Naive thymus-derived CD8-positive, alpha-beta T cell (primary cell): ENCODE data around the gene PLAGL1. TPM values are rescaled to one million over a fixed set of nuclear protein-coding genes. Genes with fewer than 3 reads are reported as not detected.
A peak's percentile ranks its signal among the peaks of the same experiment; 100 is the strongest.

Experiments used
- ATAC-seq, 2 donors: fragments of 150-1000 bp; cut with Tn5 transposase in 1 of 2; sonication (Bioruptor Pico), chemical (Tn5 transposase) in 1 of 2; 1 replicate in 1 of 2; 2 replicates in 1 of 2; pipeline ENCODE4 v1.10.0; 2021; ENCODE audit warnings: mild to moderate bottlenecking in 2 of 2, moderate library complexity in 2 of 2
- POLR2A ChIA-PET: fragments of 350-600 bp; sonication (Branson Sonifier 250); formaldehyde crosslinking; loops from one replicate; lab custom pipeline; 2021; ENCODE audit warnings: antibody characterized with exemption; lab: Charles Lee
- DNase-seq, 10 donors: peaks; one replicate each; pipeline versions ENCODE4 v3.0.0 to v3.0.0-alpha.2; 2020 to 2022
- H3K27ac Mint-ChIP-seq, 10 donors: one replicate each; pipeline ENCODE4 v1.8.0; 2020 to 2022; ENCODE audit warnings: mild to moderate bottlenecking in 10 of 10, mixed read lengths in 10 of 10, moderate library complexity in 4 of 10, inconsistent platforms in 1 of 10
- H3K27me3 Mint-ChIP-seq, 5 donors: one replicate each; pipeline ENCODE4 v1.8.0; 2021 to 2022; ENCODE audit warnings: mixed read lengths in 5 of 5
- H3K36me3 Mint-ChIP-seq, 3 donors: one replicate each; pipeline ENCODE4 v1.8.0; 2020 to 2022; ENCODE audit warnings: mixed read lengths in 3 of 3, mild to moderate bottlenecking in 2 of 3, inconsistent platforms in 1 of 3
- H3K4me1 Mint-ChIP-seq, 4 donors: one replicate each; pipeline ENCODE4 v1.8.0; 2021 to 2022; ENCODE audit warnings: mixed read lengths in 4 of 4
- H3K4me3 Mint-ChIP-seq, 10 donors: one replicate each; pipeline ENCODE4 v1.8.0; 2020 to 2022; ENCODE audit warnings: mild to moderate bottlenecking in 10 of 10, mixed read lengths in 10 of 10, moderate library complexity in 6 of 10, inconsistent platforms in 1 of 10
- H3K9me3 Mint-ChIP-seq, 9 donors: one replicate each; pipeline ENCODE4 v1.8.0; 2020 to 2022; ENCODE audit warnings: mixed read lengths in 9 of 9, mild to moderate bottlenecking in 3 of 9, inconsistent platforms in 1 of 9, moderate library complexity in 1 of 9
- polyA plus RNA-seq, 3 donors: library from polyadenylated mRNA; unstranded; fragments of 300-500 nt; fragmentation: Illumina TruSeq; gene quantifications; one replicate each; pipeline ENCODE4 v1.2.3, GENCODE V29; 2021
- total RNA-seq, 8 experiments: library from RNA in 2 of 8; stranded (reverse) in 2 of 8; gene quantifications; one replicate each; pipeline ENCODE4 v1.2.3 and lab custom pipeline; 2021 to 2026

The PLAGL1 gene
- total and polyA plus RNA-seq, 5 experiments from 2014 or later, result 2.9 to 8.0 (median 4.9) TPM

DNA sequence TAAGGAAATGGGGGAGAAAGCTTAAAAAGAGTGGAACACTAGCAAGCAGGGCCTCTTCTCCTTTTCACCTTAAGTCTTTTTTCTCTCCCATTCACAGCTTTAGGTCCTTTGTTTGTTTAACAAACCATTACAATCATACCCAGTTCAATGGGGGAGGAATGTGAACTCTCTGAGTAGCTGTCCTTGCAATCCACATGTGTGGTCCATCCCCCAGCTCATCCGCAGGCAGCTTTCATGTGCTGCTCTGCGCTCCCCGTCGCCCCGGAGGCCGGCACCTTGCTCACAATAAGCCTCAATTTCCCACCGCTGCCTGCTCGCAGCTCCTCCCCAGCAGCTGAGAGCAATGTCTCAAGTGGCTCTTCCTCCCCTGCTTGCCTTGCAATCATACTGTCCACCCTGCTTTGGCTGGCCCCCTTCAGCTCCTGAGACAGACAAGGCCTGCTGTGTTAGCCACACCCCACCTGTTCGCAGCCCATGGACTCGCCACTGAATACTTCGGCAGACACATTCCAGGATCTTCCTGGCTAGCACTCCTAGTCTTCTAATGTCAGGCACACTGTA is 49.1 kb downstream of the PLAGL1 start:
- no peaks in the 10 kb centered on the region for H3K9me3 Mint-ChIP-seq
- peaks cover 0 to 2% (median 0%) of the 10 kb centered on the region in 3 donors for H3K36me3 Mint-ChIP-seq
- peak overlapping the region in 1 of 10 donors; percentile 15 for H3K27ac Mint-ChIP-seq
- no peaks in the 10 kb centered on the region for H3K27me3 Mint-ChIP-seq
- DNase-seq (no peak), ATAC-seq (no peak)
- H3K4me1 Mint-ChIP-seq, result no peaks in the 10 kb centered on the region
- H3K4me3 Mint-ChIP-seq, result no peak overlapping the region
- POLR2A ChIA-PET, result no interaction called here

DNA sequence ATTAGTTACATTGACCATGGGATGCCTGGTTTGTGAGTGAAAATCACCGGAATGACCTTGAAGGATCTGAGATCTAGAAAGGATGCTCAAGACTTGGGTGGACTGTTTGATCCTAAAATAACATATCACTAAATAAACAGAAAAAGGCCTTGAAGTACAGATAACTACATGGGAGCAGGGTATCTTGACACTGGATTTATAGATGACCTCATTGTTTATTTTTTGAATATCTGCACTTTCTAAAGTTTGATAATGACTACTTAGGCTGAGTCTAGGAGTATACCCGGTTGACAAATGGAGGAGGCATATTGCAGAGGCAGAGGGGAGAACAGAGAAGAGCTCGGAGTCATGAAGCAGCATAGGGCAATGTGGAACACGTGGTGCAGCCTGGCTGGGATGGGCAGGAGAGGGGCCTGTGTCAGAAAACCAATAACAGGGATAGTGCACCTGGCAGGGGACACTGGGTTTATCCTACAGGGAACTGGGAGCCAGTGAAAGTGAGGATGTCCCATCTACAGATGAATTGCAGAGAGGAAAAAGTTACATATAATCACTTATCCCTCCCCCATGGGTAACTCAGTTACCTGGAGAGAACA is 50.3 kb downstream of the PLAGL1 start:
- Mint-ChIP-seq H3K4me3 (no peak overlapping the region), H3K27me3 (no peaks in the 10 kb centered on the region), H3K9me3 (no peaks in the 10 kb centered on the region), H3K4me1 (no peaks in the 10 kb centered on the region), H3K27ac (no peak overlapping the region), H3K36me3 (no peaks in the 10 kb centered on the region)
- no peak for ATAC-seq
- no peak for DNase-seq
- POLR2A ChIA-PET, result no interaction called here

DNA sequence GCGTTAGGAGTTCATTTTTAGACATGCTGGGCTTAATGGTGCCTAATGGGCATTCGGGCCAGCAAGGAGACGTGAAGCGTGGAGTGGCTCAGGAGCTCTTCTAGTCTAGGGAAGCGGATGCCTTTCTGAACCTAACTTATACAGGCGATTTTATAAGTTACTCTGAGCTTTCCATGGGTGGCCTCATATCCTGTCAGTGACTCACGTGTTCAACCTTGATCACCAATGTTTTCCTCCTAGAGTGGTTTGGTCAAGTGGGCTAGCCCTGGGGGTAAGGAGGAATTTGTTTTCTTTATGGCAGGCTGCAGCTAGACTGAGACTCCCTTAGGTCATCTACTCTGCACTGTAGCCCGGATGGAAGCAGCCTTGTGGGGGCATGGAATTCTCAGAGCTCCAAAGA is 52.1 kb downstream of the PLAGL1 start:
- no peaks in the 10 kb centered on the region for H3K36me3 Mint-ChIP-seq
- no peaks in the 10 kb centered on the region for H3K27me3 Mint-ChIP-seq
- no peak overlapping the region for H3K27ac Mint-ChIP-seq
- ATAC-seq (no peak), DNase-seq (no peak)
- H3K9me3 Mint-ChIP-seq, result no peaks in the 10 kb centered on the region
- no peak overlapping the region for H3K4me3 Mint-ChIP-seq
- no peaks in the 10 kb centered on the region for H3K4me1 Mint-ChIP-seq
- POLR2A ChIA-PET, result no interaction called here

DNA sequence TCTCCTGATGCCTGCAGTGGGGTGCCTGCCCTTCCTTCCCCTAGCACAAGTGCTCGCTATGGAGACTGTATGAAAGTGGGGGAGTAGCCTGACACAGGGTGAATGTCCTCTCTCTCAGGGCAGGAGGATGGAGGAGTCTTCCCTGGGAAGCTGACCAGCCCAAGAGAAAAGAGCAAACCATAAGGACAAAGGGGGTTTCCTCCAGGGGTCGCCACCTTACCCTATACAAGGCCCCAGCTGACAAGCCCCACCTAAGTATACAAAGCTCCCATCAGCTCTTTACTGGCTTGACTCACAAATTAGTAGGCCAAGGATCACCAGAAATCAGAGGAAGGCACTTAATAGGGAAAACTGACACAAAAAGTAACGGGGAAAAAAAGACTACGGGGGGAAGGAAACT is 54.1 kb downstream of the PLAGL1 start:
- Mint-ChIP-seq H3K4me3 (no peak overlapping the region), H3K9me3 (no peaks in the 10 kb centered on the region), H3K27me3 (no peaks in the 10 kb centered on the region), H3K36me3 (no peaks in the 10 kb centered on the region), H3K4me1 (no peaks in the 10 kb centered on the region), H3K27ac (no peak overlapping the region)
- POLR2A ChIA-PET, result no interaction called here
- no peak for DNase-seq
- no peak for ATAC-seq

DNA sequence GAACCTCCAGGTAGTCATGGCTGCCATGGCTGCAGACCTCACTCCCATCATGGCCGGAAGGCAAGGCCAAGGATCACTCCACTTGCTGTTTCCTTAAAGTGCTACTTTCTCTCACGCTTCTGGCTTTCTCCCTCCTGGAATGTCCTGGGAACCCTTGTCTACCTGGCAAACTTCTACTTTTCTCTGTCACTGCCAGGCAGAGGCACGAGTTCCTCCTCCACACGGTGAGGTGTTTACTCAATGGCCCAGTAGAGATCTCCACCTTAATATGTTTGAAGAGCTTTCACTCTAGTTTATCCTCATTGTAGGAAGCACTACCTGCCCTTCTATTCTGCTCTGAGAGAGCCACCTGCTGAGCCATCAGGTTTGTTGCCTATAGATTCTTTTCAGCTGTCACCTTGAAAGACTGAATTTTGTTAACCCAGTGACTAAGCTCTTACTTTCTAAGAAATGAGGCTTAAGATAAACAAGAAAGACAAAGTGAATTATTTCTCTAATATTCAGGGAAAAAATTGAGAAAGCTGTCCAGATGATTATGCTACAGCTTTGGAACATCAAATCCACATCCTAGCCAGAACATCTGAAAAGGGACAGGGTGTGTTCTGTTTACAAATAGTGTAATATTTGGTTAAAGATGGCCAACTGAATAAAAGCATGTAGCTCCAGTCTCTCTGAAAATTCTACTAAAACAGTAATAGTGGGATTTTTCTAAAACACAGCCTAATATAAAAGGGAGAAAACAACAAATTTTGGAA is 54.9 kb downstream of the PLAGL1 start:
- Mint-ChIP-seq H3K27me3 (no peaks in the 10 kb centered on the region), H3K9me3 (no peaks in the 10 kb centered on the region), H3K4me1 (no peaks in the 10 kb centered on the region), H3K36me3 (peaks cover 0 to 3% (median under 1%) of the 10 kb centered on the region in 3 donors), H3K27ac (no peak overlapping the region), H3K4me3 (no peak overlapping the region)
- DNase-seq (no peak), ATAC-seq (no peak)
- POLR2A ChIA-PET, result no interaction called here

DNA sequence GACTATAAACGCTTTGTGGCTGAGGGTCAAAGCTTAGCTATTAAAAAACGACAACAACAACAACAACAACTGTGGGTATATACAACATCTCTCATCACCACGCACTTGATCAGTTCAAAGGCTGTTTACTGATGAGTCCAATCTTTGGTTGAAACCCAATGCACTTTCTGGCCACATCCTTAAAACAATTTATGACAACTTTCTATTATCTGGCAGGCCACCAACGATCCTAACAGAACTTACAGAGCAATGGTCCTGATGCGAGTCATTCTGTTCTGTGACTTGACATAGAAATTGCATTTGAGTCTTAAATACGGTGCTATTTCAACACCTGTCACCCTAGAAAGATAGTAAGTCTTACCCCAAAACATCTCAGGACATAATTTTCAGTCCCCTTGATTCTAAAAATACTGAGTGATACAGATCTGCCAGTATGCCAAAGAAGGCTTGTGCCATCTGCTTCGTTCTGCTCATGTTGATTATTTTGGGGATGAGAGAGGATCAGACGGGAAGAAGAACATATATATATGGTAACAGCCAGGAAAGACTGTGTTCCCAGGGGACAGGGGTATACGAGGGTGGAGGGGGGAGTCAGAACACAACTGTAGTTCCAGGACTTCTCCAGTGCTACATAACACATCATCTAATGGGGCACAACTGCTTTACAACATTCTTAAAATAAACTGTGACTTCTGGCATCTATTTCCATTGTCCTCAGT is 55.8 kb downstream of the PLAGL1 start:
- H3K4me3 Mint-ChIP-seq, result no peak overlapping the region
- no peak for ATAC-seq
- H3K27ac Mint-ChIP-seq, result no peak overlapping the region
- peaks cover 0 to 4% (median 0%) of the 10 kb centered on the region in 9 donors for H3K9me3 Mint-ChIP-seq
- POLR2A ChIA-PET, result no interaction called here
- peaks cover 3 to 5% (median 3%) of the 10 kb centered on the region in 3 donors for H3K36me3 Mint-ChIP-seq
- no peaks in the 10 kb centered on the region for H3K27me3 Mint-ChIP-seq
- no peaks in the 10 kb centered on the region for H3K4me1 Mint-ChIP-seq
- DNase-seq, result no peak

DNA sequence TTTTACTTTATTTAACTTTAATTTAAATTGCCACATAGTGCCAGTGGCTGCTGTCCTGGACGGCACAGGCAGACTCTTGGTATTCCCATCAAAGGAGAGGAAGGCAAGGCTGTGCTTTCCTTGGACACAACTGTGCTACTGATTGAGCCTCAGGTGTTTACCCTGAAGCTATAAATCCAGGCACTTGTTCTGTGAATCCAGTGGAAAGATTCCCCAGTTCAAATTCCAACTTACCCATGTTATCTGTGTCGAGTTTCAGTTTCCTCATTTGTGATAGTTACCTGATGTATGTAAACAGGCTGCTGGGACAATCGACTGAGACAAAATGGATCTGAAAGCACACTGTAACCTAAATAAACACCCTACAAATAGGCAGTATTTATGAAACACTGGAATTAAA is 57.2 kb downstream of the PLAGL1 start:
- Mint-ChIP-seq H3K9me3 (peaks cover 0 to 6% (median 0%) of the 10 kb centered on the region in 9 donors), H3K4me3 (no peak overlapping the region), H3K27ac (no peak overlapping the region), H3K36me3 (peaks cover 3 to 9% (median 5%) of the 10 kb centered on the region in 3 donors), H3K4me1 (no peaks in the 10 kb centered on the region), H3K27me3 (no peaks in the 10 kb centered on the region)
- ATAC-seq (no peak), DNase-seq (no peak)
- POLR2A ChIA-PET, result no interaction called here

DNA sequence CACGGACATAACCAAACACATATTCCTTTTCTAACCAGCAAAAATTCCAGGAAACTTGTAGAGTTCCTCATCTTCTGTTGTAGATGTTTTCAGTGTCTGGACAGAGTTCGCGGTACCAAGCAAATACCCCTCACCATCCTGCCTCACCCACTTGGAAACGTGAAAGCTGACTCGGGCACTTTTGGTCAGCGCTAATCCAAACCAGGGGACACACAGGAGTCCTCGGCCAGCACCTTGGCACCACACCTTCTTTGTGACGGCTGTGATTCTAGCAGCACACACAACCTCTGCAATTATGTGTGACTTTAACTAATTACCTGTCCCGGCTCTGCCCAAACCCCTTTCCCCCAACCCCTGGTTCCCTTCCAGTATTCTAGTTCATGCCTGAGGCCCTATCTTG is 58.1 kb downstream of the PLAGL1 start:
- Mint-ChIP-seq H3K36me3 (peaks cover 3 to 9% (median 5%) of the 10 kb centered on the region in 3 donors), H3K27ac (no peak overlapping the region), H3K27me3 (no peaks in the 10 kb centered on the region), H3K4me1 (no peaks in the 10 kb centered on the region), H3K4me3 (no peak overlapping the region), H3K9me3 (peaks cover 0 to 6% (median 0%) of the 10 kb centered on the region in 9 donors)
- ATAC-seq (no peak), DNase-seq (no peak)
- POLR2A ChIA-PET, result no interaction called here

DNA sequence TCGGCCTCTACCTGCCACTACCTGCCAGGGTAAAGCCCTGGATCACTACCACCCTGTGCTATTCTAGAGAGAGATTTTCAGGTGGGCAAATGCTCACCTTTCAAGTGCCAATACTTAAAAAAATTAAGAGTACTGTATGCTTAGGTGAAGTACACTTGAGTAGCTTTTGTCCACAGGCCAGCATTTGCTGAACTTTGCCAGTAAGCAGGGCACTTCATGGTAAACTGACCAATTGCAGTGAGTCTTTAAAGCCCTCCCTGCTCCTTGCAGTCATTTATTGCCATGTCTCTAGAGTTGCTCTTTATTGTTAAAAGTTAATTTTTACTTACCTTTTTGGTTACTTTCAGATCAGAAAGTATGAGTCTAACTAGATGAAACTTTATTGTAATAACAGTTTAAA is 58.5 kb downstream of the PLAGL1 start:
- Mint-ChIP-seq H3K36me3 (peaks cover 3 to 9% (median 5%) of the 10 kb centered on the region in 3 donors), H3K9me3 (peaks cover 0 to 6% (median 0%) of the 10 kb centered on the region in 9 donors), H3K27me3 (no peaks in the 10 kb centered on the region), H3K4me3 (no peak overlapping the region), H3K4me1 (no peaks in the 10 kb centered on the region), H3K27ac (no peak overlapping the region)
- DNase-seq (no peak), ATAC-seq (no peak)
- POLR2A ChIA-PET, result no interaction called here

DNA sequence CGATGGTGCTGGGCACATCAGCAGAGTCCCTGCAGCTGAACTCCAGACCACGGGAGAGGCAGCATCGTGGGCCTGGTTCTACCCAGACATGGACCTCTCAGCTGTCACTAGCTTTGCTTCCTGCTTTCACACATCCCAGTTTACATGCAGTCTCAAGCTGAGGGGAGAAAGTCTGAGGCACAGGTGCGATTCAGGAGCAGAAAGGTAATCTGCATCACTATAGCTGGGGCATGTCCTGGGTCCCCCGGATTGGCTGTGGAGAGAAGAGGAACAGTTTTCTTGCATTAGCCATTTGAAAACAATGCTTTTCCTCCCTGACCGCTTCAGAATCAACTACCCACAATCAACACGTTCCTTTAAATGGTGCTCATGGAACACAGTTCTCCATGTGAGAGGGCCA is 59.9 kb downstream of the PLAGL1 start:
- Mint-ChIP-seq H3K9me3 (peaks cover 0 to 6% (median 0%) of the 10 kb centered on the region in 9 donors), H3K36me3 (peaks cover 3 to 9% (median 5%) of the 10 kb centered on the region in 3 donors), H3K4me1 (no peaks in the 10 kb centered on the region), H3K27ac (peak overlapping the region in 1 of 10 donors; percentile 53), H3K27me3 (no peaks in the 10 kb centered on the region), H3K4me3 (no peak overlapping the region)
- POLR2A ChIA-PET, result no interaction called here
- no peak for DNase-seq
- no peak for ATAC-seq

DNA sequence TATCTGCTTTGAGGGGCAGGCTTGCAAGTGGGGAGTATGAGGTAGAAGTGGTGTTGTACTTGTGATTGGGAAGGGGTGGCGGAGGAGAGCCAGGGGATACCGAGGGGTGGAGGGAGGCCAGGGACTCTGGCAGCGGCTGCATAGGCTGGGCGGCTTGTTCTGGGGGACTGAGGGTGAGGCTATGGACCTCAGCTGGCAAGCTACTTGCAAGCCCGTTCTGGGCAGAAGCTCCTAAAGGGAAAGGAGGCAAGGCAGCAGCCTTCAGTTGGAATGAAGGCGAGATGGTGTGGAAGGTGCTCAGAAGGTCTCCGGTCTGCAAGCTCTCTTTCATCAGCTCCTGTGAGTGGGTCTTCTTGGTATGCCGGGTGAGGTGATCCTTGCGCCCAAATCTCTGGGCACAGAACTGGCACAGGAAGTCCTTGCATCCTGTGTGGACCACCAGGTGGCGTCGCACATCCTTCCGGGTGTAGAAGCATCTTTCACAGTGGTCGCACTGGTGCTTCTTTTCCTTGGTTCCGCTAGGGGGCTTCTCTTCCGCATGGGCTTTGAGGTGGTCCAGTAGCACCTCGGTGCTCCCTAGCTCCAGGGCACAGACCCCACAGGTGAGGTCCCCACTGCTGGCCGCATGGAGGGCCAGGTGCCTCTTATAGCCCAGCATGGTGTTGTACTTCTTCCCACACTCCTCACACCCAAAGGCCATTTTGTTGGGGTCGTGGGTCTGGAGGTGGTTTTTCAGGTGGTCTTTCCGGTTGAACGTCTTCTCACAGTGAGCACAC is 66.0 kb downstream of the PLAGL1 start:
- peak overlapping the region in 2 of 10 donors; percentile 29 to 36 for H3K27ac Mint-ChIP-seq
- H3K4me3 Mint-ChIP-seq, result peak overlapping the region in 1 of 10 donors; percentile 29
- peak; percentile 69 to 81 for ATAC-seq

DNA sequence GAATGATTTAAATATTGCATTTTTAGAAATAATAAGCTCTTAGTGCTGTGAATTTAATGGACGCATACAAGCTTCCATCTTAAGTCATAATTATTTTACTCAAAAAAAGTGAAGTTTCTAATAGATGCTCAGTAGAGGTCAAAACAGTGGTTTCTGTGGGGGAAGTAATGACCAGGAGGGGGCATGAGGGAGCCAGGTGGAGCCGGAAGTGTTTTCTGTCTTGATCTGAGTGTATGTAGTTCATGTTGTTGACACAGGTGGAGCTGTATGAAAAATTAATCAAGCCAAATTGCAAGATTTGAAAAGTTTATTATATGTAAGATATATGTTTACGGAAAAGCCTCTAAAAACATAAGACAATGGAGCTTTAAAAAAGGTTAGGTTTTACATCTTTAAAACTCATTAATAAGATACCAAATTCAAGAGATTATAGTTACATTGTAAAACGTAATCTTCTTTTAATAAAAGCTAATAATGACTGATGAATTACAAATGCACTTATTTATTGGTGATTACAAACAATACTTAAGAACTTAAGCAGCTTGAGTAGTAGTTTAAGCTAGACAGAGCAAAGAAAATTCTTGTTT is 68.0 kb downstream of the PLAGL1 start:
- peaks cover 3 to 17% (median 7%) of the 10 kb centered on the region in 4 donors for H3K4me1 Mint-ChIP-seq
- no peak overlapping the region for H3K4me3 Mint-ChIP-seq
- H3K36me3 Mint-ChIP-seq, result no peaks in the 10 kb centered on the region
- POLR2A ChIA-PET, result interaction anchor here (0.7 to 0.9 kb wide), 2 partner anchors 124 to 130 kb away, joined by 3 read pairs; no protein-coding TSS in a partner anchor
- peak; percentile 94 to 95 for ATAC-seq
- no peaks in the 10 kb centered on the region for H3K9me3 Mint-ChIP-seq
- DNase-seq, result peak; percentile 11 to 73 (median 51)
- H3K27me3 Mint-ChIP-seq, result no peaks in the 10 kb centered on the region
- H3K27ac Mint-ChIP-seq, result no peak overlapping the region

More for the DNA sequence above, 66.0 kb downstream of the PLAGL1 start:
- Mint-ChIP-seq H3K36me3 (peaks cover 0 to 2% (median under 1%) of the 10 kb centered on the region in 3 donors), H3K27me3 (no peaks in the 10 kb centered on the region), H3K9me3 (peaks cover 0 to under 1% (median 0%) of the 10 kb centered on the region in 9 donors), H3K4me1 (peaks cover 3 to 17% (median 7%) of the 10 kb centered on the region in 4 donors)
- POLR2A ChIA-PET, result interaction anchor here (0.8 to 1.2 kb wide), 2 partner anchors 122 to 153 kb away, joined by 3 to 4 read pairs; partner anchors contain the start of gene SF3B5
- DNase-seq, result peak; percentile 21 to 81 (median 49)
